Right hindlimb (tissue), 1 donor: Measurements from ENCODE around the gene SLC22A5.

ENCODE experiments used
- DNase-seq: peaks from one replicate; pipeline ENCODE4 v3.0.0-alpha.2; 2018

Gene SLC22A5

GRCh38 chr5:132368186-132368585, 1.3 kb upstream of the SLC22A5 start:
- no peak for DNase-seq

- no peak for DNase-seq
Measured at GRCh38 chr5:132369007-132369473, 470 bp upstream of the SLC22A5 start.

- no peak for DNase-seq
Measured at GRCh38 chr5:132370181-132370970, 866 bp downstream of the SLC22A5 start.

GRCh38 chr5:132370971-132371602, 1.6 kb downstream of the SLC22A5 start:
- DNase-seq: no peak

- DNase-seq: no peak
Measured at GRCh38 chr5:132371603-132371994, 2.1 kb downstream of the SLC22A5 start.

- DNase-seq: no peak
Measured at GRCh38 chr5:132372127-132372526, 2.6 kb downstream of the SLC22A5 start.

- DNase-seq: no peak
Measured at GRCh38 chr5:132372542-132372941, 3.0 kb downstream of the SLC22A5 start.

GRCh38 chr5:132375957-132376356, 6.4 kb downstream of the SLC22A5 start:
- DNase-seq: no peak

GRCh38 chr5:132376694-132377641, 7.5 kb downstream of the SLC22A5 start:
- DNase-seq: peak; percentile 42

- DNase-seq: no peak
Measured at GRCh38 chr5:132377738-132378137, 8.2 kb downstream of the SLC22A5 start.

- DNase-seq: no peak
Measured at GRCh38 chr5:132378580-132378979, 9.1 kb downstream of the SLC22A5 start.

GRCh38 chr5:132380047-132380446, 10.5 kb downstream of the SLC22A5 start:
- DNase-seq: no peak

GRCh38 chr5:132380741-132381140, 11.2 kb downstream of the SLC22A5 start:
- DNase-seq: no peak

- DNase-seq: no peak
Measured at GRCh38 chr5:132381614-132382013, 12.1 kb downstream of the SLC22A5 start.

GRCh38 chr5:132383261-132383660, 13.8 kb downstream of the SLC22A5 start:
- DNase-seq: no peak

- no peak for DNase-seq
Measured at GRCh38 chr5:132383984-132384383, 14.5 kb downstream of the SLC22A5 start.

GRCh38 chr5:132384506-132385050, 15.1 kb downstream of the SLC22A5 start:
- no peak for DNase-seq

- DNase-seq: peak; percentile 64
Measured at GRCh38 chr5:132385326-132386105, 16.0 kb downstream of the SLC22A5 start.

- peak; percentile 75 for DNase-seq
Measured at GRCh38 chr5:132386644-132387286, 17.3 kb downstream of the SLC22A5 start.

GRCh38 chr5:132387640-132388117, 18.2 kb downstream of the SLC22A5 start:
- peak; percentile 81 for DNase-seq
